Endothelial cell of umbilical vein (primary cell): ENCODE results near the gene TCERG1L. TPM values are rescaled to one million over a fixed set of nuclear protein-coding genes. Genes with fewer than 3 reads are reported as not detected.

Source experiments
- BruUV-seq: library from RNA; stranded (reverse); fragments of 400-500 nt; replicated peaks from 2 replicates; lab custom pipeline; 2021; lab: Mats Ljungman, UMichigan
- CTCF ChIA-PET: fragments of 300-600, 350-600 bp; sonication (Branson Sonifier 250); formaldehyde crosslinking; loops from one replicate; lab custom pipeline; 2021; ENCODE audit warnings: antibody characterized with exemption, inconsistent platforms; lab: Charles Lee
- POLR2A ChIA-PET: fragments of 300-600, 350-600 bp; sonication (Branson Sonifier 250); formaldehyde crosslinking; loops from one replicate; lab custom pipeline; 2021; ENCODE audit warnings: antibody characterized with exemption, inconsistent platforms; lab: Charles Lee
- DNase-seq: peaks from one replicate; pipeline ENCODE4 v3.0.0-alpha.2; 2011; ENCODE audit warnings: low read depth, low spot score
- FAIRE-seq: peaks from 2 replicates; lab custom pipeline; 2011; peaks lifted over from hg19 to GRCh38; lab: Jason Lieb, UNC
- H2AFZ ChIP-seq: 2 replicates; pipeline ENCODE4 v1.6.0; 2012; ENCODE audit warnings: low read depth, low read length, control low read depth, inconsistent platforms
- H3K27ac ChIP-seq: 2 replicates; pipeline ENCODE4 v1.5.1; 2011; ENCODE audit warnings: low read depth, mild to moderate bottlenecking, control low read depth, low read length, moderate library complexity; ENCODE audit not compliant: insufficient read depth
- H3K27me3 ChIP-seq, 2 experiments: 2 replicates each; pipeline versions ENCODE4 v1.6.0 to v1.6.1; 2011; ENCODE audit warnings: low read length in 2 of 2, mixed read lengths in 1 of 2; ENCODE audit not compliant: control insufficient read depth in 2 of 2, insufficient read depth in 2 of 2
- H3K36me3 ChIP-seq, 2 experiments: 2 replicates in 1 of 2; 3 replicates in 1 of 2; pipeline ENCODE4 v1.5.1; 2011; ENCODE audit warnings: low read length in 2 of 2, mild to moderate bottlenecking in 1 of 2, moderate library complexity in 1 of 2; ENCODE audit not compliant: control insufficient read depth in 2 of 2, insufficient read depth in 2 of 2; ENCODE audit errors: extremely low read depth in 1 of 2
- H3K4me1 ChIP-seq: 3 replicates; pipeline ENCODE4 v1.5.1; 2011; ENCODE audit warnings: mild to moderate bottlenecking, low read length; ENCODE audit not compliant: control insufficient read depth, insufficient read depth; ENCODE audit errors: extremely low read depth
- H3K4me2 ChIP-seq: 2 replicates; pipeline ENCODE4 v1.6.1; 2011; ENCODE audit warnings: low read length, control low read depth, mixed read lengths; ENCODE audit not compliant: insufficient read depth
- H3K4me3 ChIP-seq, 3 experiments: fragments of 200-600 bp in 1 of 3; sonication (generic), shearing (Covaris generic) in 1 of 3; replicated peaks in 1 of 3; 2 replicates each; pipeline ENCODE4 v1.5.1; 2011 to 2016; ENCODE audit warnings: control low read depth in 3 of 3, low read length in 3 of 3, mild to moderate bottlenecking in 2 of 3, inconsistent platforms in 1 of 3, low read depth in 1 of 3, moderate library complexity in 1 of 3; ENCODE audit not compliant: insufficient read depth in 1 of 3
- H3K79me2 ChIP-seq: 2 replicates; pipeline ENCODE4 v1.6.0; 2012; ENCODE audit warnings: low read length, inconsistent platforms; ENCODE audit not compliant: control insufficient read depth, insufficient read depth
- H3K9ac ChIP-seq: replicated peaks from 2 replicates; pipeline ENCODE3; 2011; ENCODE audit warnings: low read length, control low read depth; ENCODE audit not compliant: insufficient read depth; ENCODE audit errors: extremely low read depth
- H3K9me1 ChIP-seq: replicated peaks from 3 replicates; pipeline ENCODE4 v1.6.0; 2011; ENCODE audit warnings: mild to moderate bottlenecking, low read length; ENCODE audit not compliant: control insufficient read depth, insufficient read depth; ENCODE audit errors: extremely low read depth
- H3K9me3 ChIP-seq: replicated peaks from 2 replicates; pipeline ENCODE4 v1.5.1; 2012; ENCODE audit warnings: low read length, inconsistent platforms; ENCODE audit not compliant: control insufficient read depth, insufficient read depth
- H4K20me1 ChIP-seq: replicated peaks from 2 replicates; pipeline ENCODE3; 2011; ENCODE audit warnings: mild to moderate bottlenecking, low read length; ENCODE audit not compliant: control insufficient read depth, insufficient read depth; ENCODE audit errors: extremely low read depth
- EZH2 ChIP-seq: IDR thresholded peaks from 2 replicates; pipeline ENCODE4 v1.6.1; 2012; ENCODE audit warnings: borderline replicate concordance, low read depth, mild to moderate bottlenecking, moderate library complexity, low read length, inconsistent platforms; ENCODE audit not compliant: severe bottlenecking
- FOS ChIP-seq: IDR thresholded peaks from 2 replicates; pipeline ENCODE4 v1.6.1; 2011; ENCODE audit warnings: mild to moderate bottlenecking, low read length, moderate library complexity, borderline replicate concordance; ENCODE audit not compliant: insufficient read depth
- GATA2 ChIP-seq: IDR thresholded peaks from 2 replicates; pipeline ENCODE4 v1.7.0; 2011; ENCODE audit warnings: low read depth, mild to moderate bottlenecking, moderate library complexity, mixed read lengths, low read length; ENCODE audit not compliant: insufficient read length, insufficient read depth
- JUN ChIP-seq: IDR thresholded peaks from 2 replicates; pipeline ENCODE4 v1.6.1; 2011; ENCODE audit warnings: borderline replicate concordance, low read depth; ENCODE audit not compliant: insufficient read length, insufficient read depth
- MYC ChIP-seq: IDR thresholded peaks from one replicate; pipeline ENCODE4 v1.6.1; 2011; ENCODE audit warnings: mild to moderate bottlenecking, low read depth, low read length
- POLR2A ChIP-seq: IDR thresholded peaks from 2 replicates; pipeline ENCODE4 v1.6.1; 2012; ENCODE audit warnings: low read depth, mild to moderate bottlenecking, control low read depth, low read length
- POLR2AphosphoS5 ChIP-seq: IDR thresholded peaks from 2 replicates; pipeline ENCODE4 v1.6.1; 2012; ENCODE audit warnings: low read depth, mild to moderate bottlenecking, control low read depth, low read length, moderate library complexity; ENCODE audit not compliant: insufficient read depth
- dilution Hi-C: fragments of 300-500 bp; cut with MboI; formaldehyde crosslinking; loops from one replicate; pipeline ENCODE4 v1.15.0; 2019; ENCODE audit warnings: low sequenced_read_pairs; ENCODE audit not compliant: extremely low pct_ligation_motif_present
- intact Hi-C: fragments of 100-400 bp; cut with micrococcal nuclease; formaldehyde crosslinking; loops from one replicate; pipeline ENCODE4 v1.10.0; 2022
- polyA plus RNA-seq, 4 experiments: library from polyadenylated mRNA; depleted of rRNA in 3 of 4; stranded (reverse) in 3 of 4; unstranded in 1 of 4; fragments of >200 nt; gene quantifications; 2 replicates each; pipeline versions ENCODE4 v1.2.1 to v1.2.3, GENCODE V29; 2011 to 2012; ENCODE audit warnings: missing spikeins in 1 of 4
- total RNA-seq: library from RNA; stranded (reverse); gene quantifications from 2 replicates; pipeline ENCODE4 v1.2.3, GENCODE V29; 2021
- TF ChIP-seq, protein P1 (sequence below), 2 donors: IDR thresholded peaks; 1 replicate in 1 of 2; 2 replicates in 1 of 2; pipeline ENCODE4 v1.5.1; 2011; ENCODE audit warnings: low read length in 2 of 2, mild to moderate bottlenecking in 2 of 2, moderate library complexity in 2 of 2, control low read depth in 1 of 2, inconsistent platforms in 1 of 2, low read depth in 1 of 2; ENCODE audit not compliant: insufficient read depth in 1 of 2; ENCODE audit errors: extremely low read depth in 1 of 2
- TF ChIP-seq, protein P2 (sequence below): IDR thresholded peaks from 2 replicates; pipeline ENCODE4 v1.6.1; 2011; ENCODE audit not compliant: insufficient read depth, insufficient read length

Gene TCERG1L
- total and polyA plus RNA-seq, 2 donors (not counting 3 experiments of a cell fraction or from before 2014, with no cell fraction given): not detected

DNA sequence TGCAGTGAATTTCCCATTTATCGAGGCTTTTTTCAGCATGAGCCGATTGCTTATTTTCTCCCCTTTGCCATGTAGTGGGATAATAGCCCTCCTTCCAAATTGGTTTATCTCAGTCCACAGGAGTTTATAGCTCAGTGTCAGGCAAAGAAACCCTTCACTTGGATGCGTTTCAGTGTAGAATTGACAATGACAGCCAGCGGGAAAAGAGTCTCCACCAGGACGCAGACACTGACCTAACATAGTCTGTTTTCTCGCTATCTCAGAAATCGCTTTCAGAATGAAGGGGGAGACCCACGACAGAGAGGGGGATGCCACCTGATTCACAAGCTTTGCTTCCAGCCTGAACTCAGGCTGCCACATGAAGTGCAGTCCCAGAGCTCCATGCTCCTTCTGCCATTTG is 43.5 kb upstream of the TCERG1L start:
- H4K20me1 ChIP-seq: no peaks in the 10 kb centered on the region
- H3K9me1 ChIP-seq: no peaks in the 10 kb centered on the region
- no TSS peak for BruUV-seq
- DNase-seq (no peak), FAIRE-seq (no peak)
- no peaks in the 10 kb centered on the region for H3K4me1 ChIP-seq
- CTCF ChIA-PET: no interaction called here
- H3K4me3 ChIP-seq: no peak overlapping the region
- no peaks in the 10 kb centered on the region for H3K36me3 ChIP-seq
- no peak for TF ChIP-seq JUN
- TF ChIP-seq, protein P1, sequence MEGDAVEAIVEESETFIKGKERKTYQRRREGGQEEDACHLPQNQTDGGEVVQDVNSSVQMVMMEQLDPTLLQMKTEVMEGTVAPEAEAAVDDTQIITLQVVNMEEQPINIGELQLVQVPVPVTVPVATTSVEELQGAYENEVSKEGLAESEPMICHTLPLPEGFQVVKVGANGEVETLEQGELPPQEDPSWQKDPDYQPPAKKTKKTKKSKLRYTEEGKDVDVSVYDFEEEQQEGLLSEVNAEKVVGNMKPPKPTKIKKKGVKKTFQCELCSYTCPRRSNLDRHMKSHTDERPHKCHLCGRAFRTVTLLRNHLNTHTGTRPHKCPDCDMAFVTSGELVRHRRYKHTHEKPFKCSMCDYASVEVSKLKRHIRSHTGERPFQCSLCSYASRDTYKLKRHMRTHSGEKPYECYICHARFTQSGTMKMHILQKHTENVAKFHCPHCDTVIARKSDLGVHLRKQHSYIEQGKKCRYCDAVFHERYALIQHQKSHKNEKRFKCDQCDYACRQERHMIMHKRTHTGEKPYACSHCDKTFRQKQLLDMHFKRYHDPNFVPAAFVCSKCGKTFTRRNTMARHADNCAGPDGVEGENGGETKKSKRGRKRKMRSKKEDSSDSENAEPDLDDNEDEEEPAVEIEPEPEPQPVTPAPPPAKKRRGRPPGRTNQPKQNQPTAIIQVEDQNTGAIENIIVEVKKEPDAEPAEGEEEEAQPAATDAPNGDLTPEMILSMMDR (IDR thresholded peaks at IDR 0.05; ENCODE audit: extremely low read depth in 1 of 2, insufficient read depth in 1 of 2, low read depth in 1 of 2, low read length in 2 of 2): no peak
- intact Hi-C loops (no loop called here), dilution Hi-C loops (no loop called here)
- H3K9ac ChIP-seq: no peak overlapping the region
- H3K4me2 ChIP-seq: no peak overlapping the region
- peaks cover 7% of the 10 kb centered on the region for H3K9me3 ChIP-seq
- H3K27ac ChIP-seq: no peak overlapping the region
- H2AFZ ChIP-seq: no peak overlapping the region
- no peaks in the 10 kb centered on the region for H3K79me2 ChIP-seq
- H3K27me3 ChIP-seq: no peaks in the 10 kb centered on the region
- POLR2A ChIA-PET: no interaction called here

DNA sequence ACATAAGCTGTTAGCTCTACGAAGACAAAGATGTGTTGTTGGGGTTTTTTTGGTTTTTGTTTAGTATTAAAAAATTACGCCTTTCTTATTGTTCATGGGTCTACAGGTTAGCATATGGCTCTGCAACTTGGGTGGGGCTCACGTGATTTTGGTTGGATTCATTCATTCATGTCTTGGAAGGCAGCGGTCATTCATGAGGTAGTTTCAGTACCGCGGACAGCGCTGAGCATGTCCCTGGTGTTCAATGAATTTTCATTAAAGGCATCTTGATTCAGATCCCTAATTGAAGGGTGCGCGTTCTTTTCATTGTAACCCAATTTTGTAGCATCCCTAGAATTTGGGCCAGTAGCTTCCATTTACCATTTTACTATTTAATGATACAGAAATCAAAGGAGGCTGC is 42.9 kb upstream of the TCERG1L start:
- BruUV-seq: no TSS peak
- Histone ChIP-seq H3K27ac (no peak overlapping the region), H3K9me3 (peaks cover 7% of the 10 kb centered on the region), H3K27me3 (no peaks in the 10 kb centered on the region), H3K36me3 (no peaks in the 10 kb centered on the region), H3K9me1 (no peaks in the 10 kb centered on the region), H3K4me3 (no peak overlapping the region), H4K20me1 (no peaks in the 10 kb centered on the region), H3K4me1 (no peaks in the 10 kb centered on the region), H3K4me2 (no peak overlapping the region), H3K79me2 (no peaks in the 10 kb centered on the region), H3K9ac (no peak overlapping the region), H2AFZ (no peak overlapping the region)
- CTCF ChIA-PET: no interaction called here
- TF ChIP-seq MYC (no peak), JUN (no peak), POLR2AphosphoS5 (no peak), POLR2A (no peak), GATA2 (no peak), EZH2 (no peak), FOS (no peak)
- TF ChIP-seq, protein P1 (IDR thresholded peaks at IDR 0.05; ENCODE audit: extremely low read depth in 1 of 2, insufficient read depth in 1 of 2, low read depth in 1 of 2, low read length in 2 of 2): no peak
- TF ChIP-seq, protein P2, sequence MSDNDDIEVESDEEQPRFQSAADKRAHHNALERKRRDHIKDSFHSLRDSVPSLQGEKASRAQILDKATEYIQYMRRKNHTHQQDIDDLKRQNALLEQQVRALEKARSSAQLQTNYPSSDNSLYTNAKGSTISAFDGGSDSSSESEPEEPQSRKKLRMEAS: no peak
- POLR2A ChIA-PET: no interaction called here
- intact Hi-C loops: no loop called here
- FAIRE-seq: no peak
- no peak for DNase-seq
- dilution Hi-C loops: no loop called here
